HCT116 (cell line): Measurements from ENCODE around the gene FNDC1. TPM values are rescaled to one million over a fixed set of nuclear protein-coding genes. Genes with fewer than 3 reads are reported as not detected.

Experiments used
- ATAC-seq: fragments of 200-7000 bp; cut with Tn5 transposase; 2 replicates; pipeline ENCODE4 v1.9.1; 2020; ENCODE audit warnings: mild to moderate bottlenecking, moderate library complexity
- BruUV-seq: library from RNA; stranded (reverse); fragments of 400-500 nt; replicated peaks from 2 replicates; lab custom pipeline; 2021; lab: Mats Ljungman, UMichigan
- CTCF ChIA-PET: fragments of 300-600 bp; sonication (Branson Sonifier 250); formaldehyde crosslinking; loops from one replicate; lab custom pipeline; 2021; ENCODE audit warnings: antibody characterized with exemption; lab: Charles Lee
- POLR2A ChIA-PET: fragments of 300-600, 350-600 bp; sonication (Branson Sonifier 250); formaldehyde crosslinking; loops from one replicate; lab custom pipeline; 2021; ENCODE audit warnings: antibody characterized with exemption; lab: Charles Lee
- RAD21 ChIA-PET, 2 experiments: fragments of 300-600 bp; sonication (Branson Sonifier 250); formaldehyde crosslinking; loops; one replicate each; lab custom pipeline; 2023; ENCODE audit warnings: low total read pairs in 2 of 2; ENCODE audit not compliant: uncharacterized antibody in 2 of 2, unreplicated experiment in 2 of 2, low non-redundant PET in 1 of 2; lab: Charles Lee
- DNase-seq: peaks from one replicate; pipeline ENCODE4 v3.0.0-alpha.2; 2010; ENCODE audit warnings: low read depth, low spot score
- H2AFZ ChIP-seq: fragments of 200-600 bp; shearing (Covaris generic), sonication (generic); 2 replicates; pipeline ENCODE4 v1.6.1; 2017; ENCODE audit warnings: low read depth, mixed run types, mixed read lengths, antibody characterized with exemption, low read length; ENCODE audit not compliant: poor library complexity, severe bottlenecking
- H3K27ac ChIP-seq: 2 replicates; pipeline ENCODE4 v1.5.1; 2012; ENCODE audit warnings: low read depth, low read length
- H3K27me3 ChIP-seq: fragments of 200-600 bp; sonication (generic); 2 replicates; pipeline ENCODE4 v1.6.1; 2016; ENCODE audit warnings: mixed run types, low read length, mixed read lengths; ENCODE audit not compliant: insufficient read depth
- H3K36me3 ChIP-seq, 2 experiments: fragments of 200-500 bp in 1 of 2; fragments of 200-600 bp in 1 of 2; sonication (Bioruptor generic) in 1 of 2; sonication (generic) in 1 of 2; 2 replicates each; pipeline versions ENCODE4 v1.5.1 to v1.6.1; 2014 to 2016; ENCODE audit warnings: low read length in 2 of 2, inconsistent platforms in 1 of 2, mixed read lengths in 1 of 2, mixed run types in 1 of 2; ENCODE audit not compliant: insufficient read depth in 2 of 2, control insufficient read depth in 1 of 2
- H3K4me1 ChIP-seq, 2 experiments: fragments of 200-600 bp in 1 of 2; sonication (generic) in 1 of 2; 2 replicates each; pipeline versions ENCODE4 v1.5.1 to v1.6.1; 2012 to 2017; ENCODE audit warnings: low read length in 2 of 2, inconsistent platforms in 1 of 2, mild to moderate bottlenecking in 1 of 2, mixed read lengths in 1 of 2, mixed run types in 1 of 2, moderate library complexity in 1 of 2; ENCODE audit not compliant: insufficient read depth in 2 of 2, control insufficient read depth in 1 of 2
- H3K4me2 ChIP-seq: fragments of 200-600 bp; sonication (generic); 2 replicates; pipeline ENCODE4 v1.6.1; 2017; ENCODE audit warnings: mixed run types, low read length, mixed read lengths
- H3K4me3 ChIP-seq, 2 experiments: fragments of 200-600 bp in 1 of 2; sonication (generic) in 1 of 2; replicated peaks in 1 of 2; 2 replicates each; pipeline ENCODE4 v1.5.1; 2011 to 2016; ENCODE audit warnings: low read length in 2 of 2, control low read depth in 1 of 2, low read depth in 1 of 2, mild to moderate bottlenecking in 1 of 2, mixed read lengths in 1 of 2, mixed run types in 1 of 2
- H3K79me2 ChIP-seq: fragments of 200-600 bp; sonication (generic); 2 replicates; pipeline ENCODE4 v1.6.1; 2017; ENCODE audit warnings: mild to moderate bottlenecking, mixed run types, low read length, moderate library complexity, mixed read lengths; ENCODE audit not compliant: insufficient read depth
- H3K9ac ChIP-seq: fragments of 200-600 bp; sonication (generic); 2 replicates; pipeline ENCODE4 v1.6.1; 2016; ENCODE audit warnings: low read length, mixed read lengths
- H3K9me2 ChIP-seq: fragments of 200-600 bp; sonication (generic), shearing (Covaris generic); 2 replicates; pipeline ENCODE4 v1.6.1; 2017; ENCODE audit warnings: mixed run types, mild to moderate bottlenecking, moderate library complexity; ENCODE audit not compliant: insufficient read depth
- H3K9me3 ChIP-seq, 2 experiments: fragments of 200-500 bp in 1 of 2; fragments of 200-600 bp in 1 of 2; sonication (Bioruptor generic) in 1 of 2; sonication (generic) in 1 of 2; 2 replicates each; pipeline ENCODE4 v1.6.1; 2014 to 2017; ENCODE audit warnings: low read length in 2 of 2, mixed read lengths in 2 of 2, inconsistent platforms in 1 of 2, low read depth in 1 of 2, mild to moderate bottlenecking in 1 of 2, mixed run types in 1 of 2, moderate library complexity in 1 of 2; ENCODE audit not compliant: control insufficient read depth in 1 of 2, insufficient read depth in 1 of 2
- H4K20me1 ChIP-seq: fragments of 200-600 bp; sonication (generic), shearing (Covaris generic); 2 replicates; pipeline ENCODE4 v1.6.1; 2017; ENCODE audit warnings: mixed run types, mild to moderate bottlenecking, moderate library complexity; ENCODE audit not compliant: insufficient read depth
- EGR1 ChIP-seq: IDR thresholded peaks from 2 replicates; pipeline ENCODE4 v1.6.1; 2012; ENCODE audit warnings: low read depth
- EZH2 ChIP-seq: fragments of 200-600 bp; sonication (generic); IDR thresholded peaks from 2 replicates; pipeline ENCODE4 v1.6.1; 2017; ENCODE audit warnings: antibody characterized with exemption, mixed run types
- FOSL1 ChIP-seq: IDR thresholded peaks from 2 replicates; pipeline ENCODE4 v1.6.1; 2012; ENCODE audit warnings: low read depth
- ZNF274 ChIP-seq: fragments of 200-500 bp; sonication (Bioruptor generic); IDR thresholded peaks from 2 replicates; pipeline ENCODE4 v1.6.1; 2014; ENCODE audit warnings: mild to moderate bottlenecking, low read depth, low read length, inconsistent platforms
- intact Hi-C: fragments of 100-400 bp; cut with micrococcal nuclease; formaldehyde crosslinking; loops from 2 replicates; pipeline ENCODE4 v1.10.0; 2022
- total RNA-seq: library from RNA; stranded (reverse); gene quantifications from one replicate; pipeline ENCODE4 v1.2.1, GENCODE V29; 2021; ENCODE audit not compliant: unreplicated experiment
- TF ChIP-seq, protein P1 (sequence below), 3 experiments: fragments of 200-600 bp in 1 of 3; sonication (generic) in 1 of 3; IDR thresholded peaks in 2 of 3; conservative IDR thresholded peaks in 1 of 3; 2 replicates each; pipeline ENCODE4 v1.5.1; 2012 to 2017; ENCODE audit warnings: low read depth in 2 of 3, low read length in 2 of 3, antibody characterized with exemption in 1 of 3, borderline replicate concordance in 1 of 3, control low read depth in 1 of 3, mild to moderate bottlenecking in 1 of 3, mixed read lengths in 1 of 3, mixed run types in 1 of 3, moderate library complexity in 1 of 3; ENCODE audit not compliant: insufficient read depth in 1 of 3
- TF ChIP-seq, protein P2 (sequence below): IDR thresholded peaks from 2 replicates; pipeline ENCODE4 v1.6.1; 2012; ENCODE audit warnings: low read depth

Gene FNDC1
- total RNA-seq, 1 experiment from 2014 or later = 0.07 TPM

DNA sequence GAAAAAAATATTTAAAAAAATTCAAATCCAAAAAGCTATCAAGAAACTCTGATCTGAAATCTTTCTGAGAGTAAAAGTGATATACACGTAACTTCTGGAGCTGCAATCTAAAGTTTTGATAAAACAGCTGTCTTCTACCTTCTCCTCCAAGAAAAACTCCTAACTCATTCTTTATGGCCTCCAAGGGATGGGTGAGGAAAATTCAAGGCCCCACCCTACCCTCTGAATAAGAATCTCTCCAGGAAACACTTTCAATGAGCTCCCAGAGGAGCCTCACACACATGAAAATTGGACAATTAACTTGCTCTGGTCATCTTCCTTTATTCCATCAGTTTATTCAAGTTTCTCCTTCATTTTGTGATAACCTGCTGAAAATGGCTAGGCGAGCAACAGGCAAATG is 93.4 kb downstream of the FNDC1 start:
- H2AFZ ChIP-seq = no peak overlapping the region
- RAD21 ChIA-PET = no interaction called here
- H4K20me1 ChIP-seq = no peaks in the 10 kb centered on the region
- ATAC-seq = no peak
- no peak overlapping the region for H3K27ac ChIP-seq
- intact Hi-C loops = no loop called here
- H3K4me3 ChIP-seq = no peak overlapping the region
- no peaks in the 10 kb centered on the region for H3K36me3 ChIP-seq
- no peak overlapping the region for H3K4me2 ChIP-seq
- DNase-seq = no peak
- H3K4me1 ChIP-seq = no peaks in the 10 kb centered on the region
- no peak for TF ChIP-seq FOSL1
- TF ChIP-seq ZNF274 = no peak
- TF ChIP-seq EGR1 = no peak
- no peak for TF ChIP-seq EZH2
- TF ChIP-seq, protein P1, sequence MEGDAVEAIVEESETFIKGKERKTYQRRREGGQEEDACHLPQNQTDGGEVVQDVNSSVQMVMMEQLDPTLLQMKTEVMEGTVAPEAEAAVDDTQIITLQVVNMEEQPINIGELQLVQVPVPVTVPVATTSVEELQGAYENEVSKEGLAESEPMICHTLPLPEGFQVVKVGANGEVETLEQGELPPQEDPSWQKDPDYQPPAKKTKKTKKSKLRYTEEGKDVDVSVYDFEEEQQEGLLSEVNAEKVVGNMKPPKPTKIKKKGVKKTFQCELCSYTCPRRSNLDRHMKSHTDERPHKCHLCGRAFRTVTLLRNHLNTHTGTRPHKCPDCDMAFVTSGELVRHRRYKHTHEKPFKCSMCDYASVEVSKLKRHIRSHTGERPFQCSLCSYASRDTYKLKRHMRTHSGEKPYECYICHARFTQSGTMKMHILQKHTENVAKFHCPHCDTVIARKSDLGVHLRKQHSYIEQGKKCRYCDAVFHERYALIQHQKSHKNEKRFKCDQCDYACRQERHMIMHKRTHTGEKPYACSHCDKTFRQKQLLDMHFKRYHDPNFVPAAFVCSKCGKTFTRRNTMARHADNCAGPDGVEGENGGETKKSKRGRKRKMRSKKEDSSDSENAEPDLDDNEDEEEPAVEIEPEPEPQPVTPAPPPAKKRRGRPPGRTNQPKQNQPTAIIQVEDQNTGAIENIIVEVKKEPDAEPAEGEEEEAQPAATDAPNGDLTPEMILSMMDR (IDR thresholded peaks at IDR 0.05 in 2 of 3, conservative IDR thresholded peaks at IDR 0.05 in 1 of 3; ENCODE audit: borderline replicate concordance in 1 of 3, insufficient read depth in 1 of 3, low read depth in 2 of 3, low read length in 2 of 3) = no peak
- TF ChIP-seq, protein P2, sequence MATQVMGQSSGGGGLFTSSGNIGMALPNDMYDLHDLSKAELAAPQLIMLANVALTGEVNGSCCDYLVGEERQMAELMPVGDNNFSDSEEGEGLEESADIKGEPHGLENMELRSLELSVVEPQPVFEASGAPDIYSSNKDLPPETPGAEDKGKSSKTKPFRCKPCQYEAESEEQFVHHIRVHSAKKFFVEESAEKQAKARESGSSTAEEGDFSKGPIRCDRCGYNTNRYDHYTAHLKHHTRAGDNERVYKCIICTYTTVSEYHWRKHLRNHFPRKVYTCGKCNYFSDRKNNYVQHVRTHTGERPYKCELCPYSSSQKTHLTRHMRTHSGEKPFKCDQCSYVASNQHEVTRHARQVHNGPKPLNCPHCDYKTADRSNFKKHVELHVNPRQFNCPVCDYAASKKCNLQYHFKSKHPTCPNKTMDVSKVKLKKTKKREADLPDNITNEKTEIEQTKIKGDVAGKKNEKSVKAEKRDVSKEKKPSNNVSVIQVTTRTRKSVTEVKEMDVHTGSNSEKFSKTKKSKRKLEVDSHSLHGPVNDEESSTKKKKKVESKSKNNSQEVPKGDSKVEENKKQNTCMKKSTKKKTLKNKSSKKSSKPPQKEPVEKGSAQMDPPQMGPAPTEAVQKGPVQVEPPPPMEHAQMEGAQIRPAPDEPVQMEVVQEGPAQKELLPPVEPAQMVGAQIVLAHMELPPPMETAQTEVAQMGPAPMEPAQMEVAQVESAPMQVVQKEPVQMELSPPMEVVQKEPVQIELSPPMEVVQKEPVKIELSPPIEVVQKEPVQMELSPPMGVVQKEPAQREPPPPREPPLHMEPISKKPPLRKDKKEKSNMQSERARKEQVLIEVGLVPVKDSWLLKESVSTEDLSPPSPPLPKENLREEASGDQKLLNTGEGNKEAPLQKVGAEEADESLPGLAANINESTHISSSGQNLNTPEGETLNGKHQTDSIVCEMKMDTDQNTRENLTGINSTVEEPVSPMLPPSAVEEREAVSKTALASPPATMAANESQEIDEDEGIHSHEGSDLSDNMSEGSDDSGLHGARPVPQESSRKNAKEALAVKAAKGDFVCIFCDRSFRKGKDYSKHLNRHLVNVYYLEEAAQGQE = no peak
- CTCF ChIA-PET = interaction anchor here (2.4 kb wide), 1 partner anchor 10 kb away, joined by 13 read pairs; no protein-coding TSS in a partner anchor
- H3K27me3 ChIP-seq = peaks cover 18% of the 10 kb centered on the region
- no peaks in the 10 kb centered on the region for H3K9me2 ChIP-seq
- H3K79me2 ChIP-seq = no peaks in the 10 kb centered on the region
- no peaks in the 10 kb centered on the region for H3K9me3 ChIP-seq
- POLR2A ChIA-PET = no interaction called here
- no peak overlapping the region for H3K9ac ChIP-seq
- BruUV-seq = no TSS peak
